Transverse colon (tissue), 4 donors: ENCODE results near the gene COQ5. TPM values are rescaled to one million over a fixed set of nuclear protein-coding genes. Genes with fewer than 3 reads are reported as not detected.

ENCODE experiments used
- DNase-seq: peaks from one replicate; pipeline ENCODE4 v3.0.0-alpha.2; 2019
- H3K27ac ChIP-seq, 4 donors: fragments of 200-600 bp; sonication (generic); 2 replicates each; pipeline ENCODE4 v1.5.1; 2016 to 2018; ENCODE audit warnings: inconsistent platforms in 4 of 4
- H3K27me3 ChIP-seq: fragments of 200-600 bp; sonication (generic); 2 replicates; pipeline ENCODE4 v1.5.1; 2017; ENCODE audit warnings: inconsistent platforms
- H3K36me3 ChIP-seq, 4 donors: fragments of 200-600 bp; sonication (generic); 2 replicates each; pipeline ENCODE4 v1.5.1; 2017 to 2019; ENCODE audit warnings: inconsistent platforms in 4 of 4
- H3K4me1 ChIP-seq, 4 donors: fragments of 200-600 bp; sonication (generic); 2 replicates each; pipeline ENCODE4 v1.5.1; 2017 to 2020; ENCODE audit warnings: inconsistent platforms in 4 of 4
- H3K4me3 ChIP-seq, 4 donors: fragments of 200-600 bp; sonication (generic); 1 replicate in 1 of 4; 2 replicates in 3 of 4; pipeline versions ENCODE4 v1.5.1 to v1.6.1; 2017 to 2019; ENCODE audit warnings: inconsistent platforms in 4 of 4
- H3K9me3 ChIP-seq, 2 donors: fragments of 200-600 bp; sonication (generic); 2 replicates each; pipeline ENCODE4 v1.5.1; 2017 to 2019; ENCODE audit warnings: inconsistent platforms in 2 of 2
- CTCF ChIP-seq, 5 experiments: fragments of 200-600 bp in 3 of 5; fragments of 450-650 bp in 2 of 5; sonication (generic) in 3 of 5; IDR thresholded peaks; 1 replicate in 2 of 5; 2 replicates in 3 of 5; pipeline ENCODE4 v1.5.1; 2016 to 2017; ENCODE audit warnings: antibody characterized with exemption in 5 of 5, inconsistent platforms in 3 of 5, mild to moderate bottlenecking in 2 of 5, moderate library complexity in 1 of 5
- EP300 ChIP-seq: sonication (generic); formaldehyde crosslinking; IDR thresholded peaks from one replicate; pipeline ENCODE4 v1.6.1; 2017; ENCODE audit warnings: antibody characterized with exemption, low read depth
- POLR2A ChIP-seq: fragments of 450-650 bp; IDR thresholded peaks from one replicate; pipeline ENCODE4 v1.6.1; 2016; ENCODE audit warnings: antibody characterized with exemption, mild to moderate bottlenecking, moderate library complexity
- POLR2AphosphoS5 ChIP-seq, 3 donors: sonication (generic); formaldehyde crosslinking; IDR thresholded peaks; one replicate each; pipeline ENCODE4 v1.6.1; 2016; ENCODE audit warnings: antibody characterized with exemption in 3 of 3
- WGBS, 2 donors: methylation state at CpG; one replicate each; pipeline ENCODE4 v1.1.5; 2018; ENCODE audit warnings: low coverage in 1 of 2; 5-methylcytosine and 5-hydroxymethylcytosine counted together
- in situ Hi-C, 4 donors: fragments of 200-750 bp; cut with MboI; loops; one replicate each; pipeline versions ENCODE4 v1.15.0 to v1.15.1; 2017; ENCODE audit warnings: low sequenced_read_pairs in 3 of 4, low pct_ligation_motif_present in 1 of 4, low pct_unique_long_range_greater_than_20kb in 1 of 4
- intact Hi-C: fragments of 100-400 bp; cut with DNase I; formaldehyde crosslinking; loops from one replicate; pipeline ENCODE4 v1.15.1; 2023; ENCODE audit warnings: low total_unique reads
- total RNA-seq, 4 donors: library from RNA; depleted of rRNA; stranded (reverse); fragments of >200 nt; gene quantifications; one replicate each; pipeline ENCODE4 v1.1.0, GENCODE V29; 2016

COQ5 gene
- 10 to 100 TPM; 20.9 to 34.9 (median 31.9) TPM for total RNA-seq

GRCh38 chr12:120528861-120529525 is at the start of gene COQ5:
Gene COQ5 (minus strand): TSS chr12:120529158. CDS start chr12:120529141, 17 bp downstream.
- Histone ChIP-seq H3K4me1 (peaks cover 0 to 27% (median 12%) of the 10 kb centered on the region in 4 donors), H3K4me3 (peak within 1 kb of the TSS; percentile 55 to 77 (median 69)), H3K27ac (peak within 1 kb of the TSS; percentile 89 to 94 (median 92)), H3K27me3 (no peaks in the 10 kb centered on the region), H3K9me3 (no peaks in the 10 kb centered on the region), H3K36me3 (no peaks in the 10 kb centered on the region)
- in situ Hi-C loops = no loop called here
- peak; percentile 93 for DNase-seq
- TF ChIP-seq POLR2AphosphoS5 (IDR thresholded peaks at IDR 0.05) (peak; percentile 82 to 86 (median 85)), POLR2A (peak; percentile 75), EP300 (no peak)
- 0 to 3% methylated on average over 6 to 38 of the region's 38 CpGs for WGBS, 2 donors
- intact Hi-C loops = no loop called here

- TF ChIP-seq POLR2A (no peak), CTCF (IDR thresholded peaks at IDR 0.05) (no peak), EP300 (no peak), POLR2AphosphoS5 (IDR thresholded peaks at IDR 0.05) (no peak)
- in situ Hi-C loops (no loop called here), intact Hi-C loops (no loop called here)
- no peak overlapping the region for H3K4me3 ChIP-seq
- peaks cover 0 to 94% (median 41%) of the 10 kb centered on the region in 4 donors for H3K36me3 ChIP-seq
- H3K9me3 ChIP-seq = no peaks in the 10 kb centered on the region
- H3K4me1 ChIP-seq = no peaks in the 10 kb centered on the region
- no peaks in the 10 kb centered on the region for H3K27me3 ChIP-seq
- DNase-seq = no peak
- no peak overlapping the region for H3K27ac ChIP-seq
- 86 to 100% methylated on average over 1 to 2 of the region's 2 CpGs for WGBS, 2 donors
Observed at GRCh38 chr12:120574106-120574505, 45.1 kb upstream of the COQ5 start.

GRCh38 chr12:120573560-120573959 is 44.6 kb upstream of the COQ5 start:
- Histone ChIP-seq H3K36me3 (peaks cover 0 to 97% (median 44%) of the 10 kb centered on the region in 4 donors), H3K4me3 (no peak overlapping the region), H3K27ac (no peak overlapping the region), H3K9me3 (no peaks in the 10 kb centered on the region), H3K27me3 (no peaks in the 10 kb centered on the region), H3K4me1 (no peaks in the 10 kb centered on the region)
- intact Hi-C loops (no loop called here), in situ Hi-C loops (no loop called here)
- DNase-seq = no peak
- WGBS, 2 donors = 81 to 87% methylated on average over 3 to 6 of the region's 6 CpGs
- TF ChIP-seq EP300 (no peak), POLR2A (no peak), POLR2AphosphoS5 (IDR thresholded peaks at IDR 0.05) (no peak), CTCF (IDR thresholded peaks at IDR 0.05) (no peak)

DNA sequence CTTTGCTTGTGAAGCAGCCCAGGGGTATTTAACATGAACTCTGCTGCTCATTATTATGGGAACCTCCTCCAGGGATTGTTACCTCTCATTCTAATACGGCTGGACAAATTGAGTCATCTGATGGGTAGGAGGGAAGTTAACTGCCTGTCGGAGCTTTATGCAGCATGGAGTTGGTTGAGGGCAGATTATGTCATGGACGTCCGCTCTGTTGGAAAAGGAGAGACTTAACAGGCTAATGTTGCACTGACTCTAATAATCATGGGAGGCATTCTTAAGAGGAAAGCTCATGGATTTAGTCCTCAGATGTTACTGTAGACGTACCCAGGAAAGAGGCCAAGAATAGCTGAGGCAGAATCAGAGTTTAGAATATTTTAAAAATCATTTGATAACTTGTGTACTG is 42.3 kb upstream of the COQ5 start:
- H3K27me3 ChIP-seq = no peaks in the 10 kb centered on the region
- WGBS, 2 donors = 75 to 78% methylated on average over 5 of the region's 5 CpGs
- in situ Hi-C loops = no loop called here
- intact Hi-C loops = no loop called here
- no peaks in the 10 kb centered on the region for H3K4me1 ChIP-seq
- H3K9me3 ChIP-seq = no peaks in the 10 kb centered on the region
- no peak for DNase-seq
- no peak overlapping the region for H3K4me3 ChIP-seq
- no peak for TF ChIP-seq EP300
- TF ChIP-seq POLR2A = no peak
- no peak for TF ChIP-seq POLR2AphosphoS5 (IDR thresholded peaks at IDR 0.05)
- TF ChIP-seq CTCF (IDR thresholded peaks at IDR 0.05) = no peak
- peaks cover 0 to 96% (median 45%) of the 10 kb centered on the region in 4 donors for H3K36me3 ChIP-seq
- no peak overlapping the region for H3K27ac ChIP-seq
